Endodermal cell (in vitro differentiated cells): ENCODE data around the gene BHLHE23. TPM values are rescaled to one million over a fixed set of nuclear protein-coding genes. Genes with fewer than 3 reads are reported as not detected.

Experiments
- DNase-seq: peaks from one replicate; pipeline ENCODE4 v3.0.0-alpha.2; 2017
- H3K27ac ChIP-seq: 2 replicates; pipeline ENCODE4 v1.5.1; 2013; ENCODE audit warnings: mild to moderate bottlenecking, low read depth, low read length, moderate library complexity
- H3K27me3 ChIP-seq: 2 replicates; pipeline ENCODE4 v1.6.1; 2013; ENCODE audit warnings: mild to moderate bottlenecking, low read length, moderate library complexity; ENCODE audit not compliant: insufficient read depth, control insufficient read depth, poor library complexity, severe bottlenecking
- H3K36me3 ChIP-seq: 2 replicates; pipeline ENCODE4 v1.7.0; 2013; ENCODE audit warnings: mild to moderate bottlenecking, low read length, moderate library complexity; ENCODE audit not compliant: control insufficient read depth, insufficient read depth
- H3K4me1 ChIP-seq: one replicate; pipeline ENCODE4 v1.7.0; 2013; ENCODE audit warnings: low read length; ENCODE audit not compliant: control insufficient read depth, insufficient read depth
- H3K4me3 ChIP-seq: 2 replicates; pipeline ENCODE4 v1.5.1; 2013; ENCODE audit warnings: mild to moderate bottlenecking, low read length, moderate library complexity
- H3K9ac ChIP-seq: 2 replicates; pipeline ENCODE4 v1.6.1; 2013; ENCODE audit warnings: mild to moderate bottlenecking, low read length, moderate library complexity; ENCODE audit not compliant: poor library complexity, severe bottlenecking; ENCODE audit errors: extremely low read depth
- H3K9me3 ChIP-seq: 2 replicates; pipeline ENCODE4 v1.6.1; 2013; ENCODE audit warnings: mild to moderate bottlenecking, low read length, moderate library complexity; ENCODE audit not compliant: control insufficient read depth
- H3K27ac Mint-ChIP-seq: 2 replicates; pipeline ENCODE4 v1.8.0; 2020; ENCODE audit warnings: mixed read lengths
- H3K27me3 Mint-ChIP-seq: 2 replicates; pipeline ENCODE4 v1.8.0; 2021; ENCODE audit warnings: mild to moderate bottlenecking, mixed read lengths; ENCODE audit not compliant: insufficient read depth
- H3K36me3 Mint-ChIP-seq: 2 replicates; pipeline ENCODE4 v1.8.0; 2020; ENCODE audit warnings: low read depth, mixed read lengths
- H3K4me1 Mint-ChIP-seq: 2 replicates; pipeline ENCODE4 v1.8.0; 2020; ENCODE audit warnings: mixed read lengths
- H3K4me3 Mint-ChIP-seq: 2 replicates; pipeline ENCODE4 v1.8.0; 2020; ENCODE audit warnings: mild to moderate bottlenecking, moderate library complexity, mixed read lengths
- H3K9me3 Mint-ChIP-seq: 2 replicates; pipeline ENCODE4 v1.8.0; 2020; ENCODE audit warnings: mild to moderate bottlenecking, mixed read lengths
- WGBS, 2 experiments: methylation state at CpG; one replicate each; pipeline versions ENCODE4 v1.1.5 to v1.1.7; 2013; ENCODE audit warnings: missing lambda C conversion rate in 2 of 2, mixed read lengths in 1 of 2; ENCODE audit not compliant: insufficient coverage in 1 of 2, insufficient read length in 1 of 2; 5-methylcytosine and 5-hydroxymethylcytosine counted together
- total RNA-seq, 2 donors: library from RNA; stranded (reverse); fragmentation: NEBNext Ultra II Directional in 1 of 2; extraction: Animal tissue kit (Norgen Biotek cat#: 25700) in 1 of 2; gene quantifications; 2 replicates in 1 of 2; 3 replicates in 1 of 2; pipeline ENCODE4 v1.2.1, GENCODE V29; 2021
- TF ChIP-seq, protein P1 (sequence below): fragments of 200-600 bp; sonication (generic); conservative IDR thresholded peaks from 2 replicates; pipeline ENCODE4 v1.5.0; 2021; ENCODE audit warnings: antibody characterized with exemption, mild to moderate bottlenecking

Gene BHLHE23
- total RNA-seq, 2 donors from 2014 or later: not detected

DNA sequence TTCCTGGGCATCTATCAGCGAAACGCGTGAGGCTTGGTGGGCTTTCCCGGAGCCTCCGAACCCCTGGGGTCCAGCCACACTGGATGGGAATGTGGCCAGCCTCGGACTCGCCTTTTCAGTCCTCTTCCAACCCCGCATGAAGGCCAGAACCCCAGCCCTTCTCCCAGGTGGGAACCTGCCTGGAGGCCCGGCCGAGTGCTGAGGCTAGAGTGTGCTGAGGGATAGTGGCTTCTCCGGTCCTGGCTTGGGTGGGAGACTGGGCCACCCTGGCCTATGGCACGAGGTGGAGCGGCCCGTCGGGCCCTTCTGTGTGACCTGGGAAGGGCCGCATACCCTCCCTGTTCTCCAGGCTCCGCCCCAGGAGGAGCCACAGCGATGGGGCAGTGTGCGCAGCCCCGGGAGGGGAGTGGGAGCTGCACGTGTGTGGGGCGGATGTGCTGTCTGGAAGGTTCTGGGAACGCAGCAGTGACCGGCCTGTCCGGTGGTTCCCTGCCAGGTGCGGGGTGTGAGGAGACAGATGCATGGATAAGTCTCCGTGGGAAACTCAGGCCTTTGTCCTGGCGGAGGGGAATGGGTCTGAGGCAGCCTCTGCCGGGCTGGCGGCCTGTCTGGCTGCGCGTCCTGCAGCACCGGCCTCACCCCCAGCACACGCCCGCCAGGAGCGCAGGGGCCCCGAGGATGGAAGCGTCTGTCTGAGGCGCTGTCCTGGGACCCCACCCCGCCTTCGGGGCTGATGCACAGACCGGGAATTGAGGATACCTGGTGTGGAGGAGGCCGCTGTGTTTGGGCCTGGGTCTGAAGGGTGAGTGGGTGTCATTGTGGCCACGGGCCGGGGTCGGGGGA is 1.1 kb upstream of the BHLHE23 start:
- Mint-ChIP-seq H3K27ac (no peak overlapping the region), H3K4me3 (peak overlapping the region; percentile 35), H3K27me3 (peaks cover 84% of the 10 kb centered on the region), H3K36me3 (no peaks in the 10 kb centered on the region), H3K4me1 (peaks cover 6% of the 10 kb centered on the region), H3K9me3 (peaks cover 6% of the 10 kb centered on the region)
- Histone ChIP-seq H3K36me3 (no peaks in the 10 kb centered on the region), H3K27me3 (peaks cover 99% of the 10 kb centered on the region), H3K27ac (no peak overlapping the region), H3K4me3 (no peak overlapping the region), H3K9ac (no peak overlapping the region), H3K9me3 (peaks cover 5% of the 10 kb centered on the region), H3K4me1 (peaks cover 3% of the 10 kb centered on the region)
- TF ChIP-seq, protein P1, sequence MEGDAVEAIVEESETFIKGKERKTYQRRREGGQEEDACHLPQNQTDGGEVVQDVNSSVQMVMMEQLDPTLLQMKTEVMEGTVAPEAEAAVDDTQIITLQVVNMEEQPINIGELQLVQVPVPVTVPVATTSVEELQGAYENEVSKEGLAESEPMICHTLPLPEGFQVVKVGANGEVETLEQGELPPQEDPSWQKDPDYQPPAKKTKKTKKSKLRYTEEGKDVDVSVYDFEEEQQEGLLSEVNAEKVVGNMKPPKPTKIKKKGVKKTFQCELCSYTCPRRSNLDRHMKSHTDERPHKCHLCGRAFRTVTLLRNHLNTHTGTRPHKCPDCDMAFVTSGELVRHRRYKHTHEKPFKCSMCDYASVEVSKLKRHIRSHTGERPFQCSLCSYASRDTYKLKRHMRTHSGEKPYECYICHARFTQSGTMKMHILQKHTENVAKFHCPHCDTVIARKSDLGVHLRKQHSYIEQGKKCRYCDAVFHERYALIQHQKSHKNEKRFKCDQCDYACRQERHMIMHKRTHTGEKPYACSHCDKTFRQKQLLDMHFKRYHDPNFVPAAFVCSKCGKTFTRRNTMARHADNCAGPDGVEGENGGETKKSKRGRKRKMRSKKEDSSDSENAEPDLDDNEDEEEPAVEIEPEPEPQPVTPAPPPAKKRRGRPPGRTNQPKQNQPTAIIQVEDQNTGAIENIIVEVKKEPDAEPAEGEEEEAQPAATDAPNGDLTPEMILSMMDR: no peak
- WGBS, 2 experiments: 11 to 16% methylated on average over 9 to 46 of the region's 46 CpGs
- peak; percentile 74 for DNase-seq

DNA sequence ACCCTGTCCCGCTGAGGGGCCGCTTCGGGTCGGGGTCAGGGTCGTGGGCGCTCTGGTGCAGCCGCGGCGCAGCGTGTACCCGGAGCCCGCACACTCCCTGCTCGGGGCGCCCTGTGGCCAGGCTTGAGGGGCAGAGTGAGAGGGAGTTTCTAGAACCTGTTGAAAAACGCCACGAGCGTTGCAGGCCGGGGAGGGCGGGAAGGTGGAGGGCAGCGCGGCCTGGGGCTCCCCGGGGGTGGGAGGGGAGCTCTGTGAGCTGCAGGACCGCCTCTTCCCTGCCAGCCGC is 539 bp upstream of the BHLHE23 start:
- Histone ChIP-seq H3K27me3 (peaks cover 100% of the 10 kb centered on the region), H3K4me3 (no peak overlapping the region), H3K4me1 (peaks cover 3% of the 10 kb centered on the region), H3K9me3 (no peaks in the 10 kb centered on the region), H3K36me3 (no peaks in the 10 kb centered on the region), H3K27ac (no peak overlapping the region), H3K9ac (no peak overlapping the region)
- TF ChIP-seq, protein P1: no peak
- WGBS, 2 experiments: 2 to 5% methylated on average over 9 to 24 of the region's 24 CpGs
- DNase-seq: no peak
- peaks cover 6% of the 10 kb centered on the region for H3K4me1 Mint-ChIP-seq
- H3K27ac Mint-ChIP-seq: no peak overlapping the region
- no peaks in the 10 kb centered on the region for H3K36me3 Mint-ChIP-seq
- H3K27me3 Mint-ChIP-seq: peaks cover 83% of the 10 kb centered on the region
- peaks cover under 1% of the 10 kb centered on the region for H3K9me3 Mint-ChIP-seq
- H3K4me3 Mint-ChIP-seq: peak overlapping the region; percentile 35

DNA sequence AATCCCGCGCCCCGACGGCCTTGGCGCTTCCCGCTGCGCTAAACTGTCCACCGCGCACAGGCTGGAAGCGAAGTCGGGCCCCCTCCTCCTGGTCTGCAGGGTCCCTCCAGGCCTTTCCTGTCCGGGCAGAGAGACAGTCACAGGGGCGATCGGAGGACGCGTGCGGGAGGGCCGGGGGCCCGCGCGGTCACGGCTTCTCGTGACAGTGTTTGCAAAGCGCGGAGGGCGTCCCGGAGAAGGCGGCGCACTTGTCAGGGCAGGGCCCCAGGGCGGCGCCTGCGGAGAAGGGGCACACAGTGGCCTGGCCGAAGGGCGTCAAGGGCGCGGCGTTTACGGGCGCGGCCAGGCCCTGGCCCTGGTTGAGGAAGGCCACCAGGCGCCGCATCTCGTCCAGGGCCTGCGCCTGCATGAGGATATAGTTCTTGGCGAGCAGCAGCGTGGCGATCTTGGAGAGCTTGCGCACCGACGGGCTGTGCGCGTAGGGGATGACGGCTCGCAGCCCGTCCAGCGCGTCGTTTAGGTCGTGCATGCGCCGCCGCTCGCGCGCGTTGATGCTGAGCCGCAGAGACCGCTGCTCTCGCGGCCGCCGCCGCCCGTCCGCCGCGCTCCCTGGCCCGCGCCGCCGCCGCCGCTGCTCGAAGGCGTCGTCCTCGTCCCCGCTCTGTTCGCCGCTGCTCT is 763 bp downstream of the BHLHE23 start:
- Mint-ChIP-seq H3K4me1 (peaks cover 6% of the 10 kb centered on the region), H3K9me3 (no peaks in the 10 kb centered on the region), H3K4me3 (no peak overlapping the region), H3K27me3 (peaks cover 86% of the 10 kb centered on the region), H3K36me3 (no peaks in the 10 kb centered on the region), H3K27ac (no peak overlapping the region)
- DNase-seq: peak; percentile 77
- H3K9ac ChIP-seq: no peak overlapping the region
- peaks cover 3% of the 10 kb centered on the region for H3K4me1 ChIP-seq
- no peak overlapping the region for H3K4me3 ChIP-seq
- H3K36me3 ChIP-seq: no peaks in the 10 kb centered on the region
- TF ChIP-seq, protein P1: no peak
- H3K27ac ChIP-seq: no peak overlapping the region
- H3K9me3 ChIP-seq: no peaks in the 10 kb centered on the region
- WGBS, 2 experiments: 5 to 7% methylated on average over 31 to 90 of the region's 90 CpGs
- peaks cover 100% of the 10 kb centered on the region for H3K27me3 ChIP-seq
